Prostate gland (tissue), 2 donors: ENCODE measurements around the gene CYP2C18. TPM values are rescaled to one million over a fixed set of nuclear protein-coding genes. Genes with fewer than 3 reads are reported as not detected.
"Not testable (repeated sequence)": the region's sequence is repeated elsewhere in the genome, so short reads cannot be mapped to it uniquely, and the experiment has no call there.

Experiments used
- DNase-seq: peaks from one replicate; pipeline ENCODE4 v3.0.0-alpha.2; 2019; ENCODE audit warnings: low spot score
- H3K27ac ChIP-seq, 2 donors: fragments of 200-600 bp; sonication (generic); 2 replicates each; pipeline ENCODE4 v1.5.1; 2017 to 2019
- H3K27me3 ChIP-seq: fragments of 200-600 bp; sonication (generic); replicated peaks from 2 replicates; pipeline ENCODE4 v1.5.1; 2019; ENCODE audit not compliant: insufficient read depth
- H3K36me3 ChIP-seq, 2 donors: fragments of 200-600 bp; sonication (generic); 1 replicate in 1 of 2; 2 replicates in 1 of 2; pipeline versions ENCODE4 v1.5.1 to v1.8.1; 2017 to 2019
- H3K4me1 ChIP-seq: fragments of 200-600 bp; sonication (generic); replicated peaks from 2 replicates; pipeline ENCODE4 v1.5.1; 2019
- H3K4me3 ChIP-seq, 2 donors: fragments of 200-600 bp; sonication (generic); 2 replicates each; pipeline ENCODE4 v1.5.1; 2017 to 2019
- H3K9me3 ChIP-seq: fragments of 200-600 bp; sonication (generic); 2 replicates; pipeline ENCODE4 v1.5.1; 2017
- CTCF ChIP-seq, 4 experiments: fragments of 200-600 bp in 2 of 4; fragments of 450-650 bp in 2 of 4; sonication (generic) in 2 of 4; IDR thresholded peaks; 1 replicate in 3 of 4; 2 replicates in 1 of 4; pipeline ENCODE4 v1.5.1; 2016 to 2019; ENCODE audit warnings: antibody characterized with exemption in 4 of 4, mild to moderate bottlenecking in 2 of 4, moderate library complexity in 2 of 4
- POLR2A ChIP-seq: fragments of 450-650 bp; IDR thresholded peaks from one replicate; pipeline ENCODE4 v1.6.1; 2016; ENCODE audit warnings: antibody characterized with exemption, mild to moderate bottlenecking
- POLR2AphosphoS5 ChIP-seq: sonication (generic); formaldehyde crosslinking; IDR thresholded peaks from one replicate; pipeline ENCODE4 v1.6.1; 2017; ENCODE audit warnings: antibody characterized with exemption
- WGBS: methylation state at CpG from one replicate; pipeline ENCODE4 v1.1.5; 2018; 5-methylcytosine and 5-hydroxymethylcytosine counted together
- intact Hi-C: fragments of 100-400 bp; cut with DNase I; formaldehyde crosslinking; loops from one replicate; pipeline ENCODE4 v1.14.2; 2022
- total RNA-seq, 2 donors: library from RNA; depleted of rRNA; stranded (reverse); fragments of >200 nt; gene quantifications; one replicate each; pipeline ENCODE4 v1.1.0, GENCODE V29; 2016

CYP2C18 gene
- not detected for total RNA-seq

- no peak for DNase-seq
- WGBS = 79% methylated on average over 10 of the region's 10 CpGs
- Histone ChIP-seq H3K4me3 (no peak within 1 kb of the TSS), H3K9me3 (no peaks in the 10 kb centered on the region), H3K4me1 (no peaks in the 10 kb centered on the region), H3K36me3 (no peaks in the 10 kb centered on the region), H3K27ac (no peak within 1 kb of the TSS), H3K27me3 (no peaks in the 10 kb centered on the region)
- TF ChIP-seq CTCF (IDR thresholded peaks at IDR 0.05) = no peak
- TF ChIP-seq POLR2A = no peak
- TF ChIP-seq POLR2AphosphoS5 = no peak
- intact Hi-C loops = no loop called here
Measured at GRCh38 chr10:94683214-94684054, at the start of gene CYP2C18. TSS of gene CYP2C18 (plus strand) at chr10:94683729. CDS start at chr10:94683820, 91 bp downstream.

- not testable (repeated sequence) for H3K27ac ChIP-seq, DNase-seq
- WGBS = 100% methylated on average over 4 of the region's 4 CpGs
Measured at GRCh38 chr10:94638097-94638496, 45.4 kb upstream of the CYP2C18 start.

GRCh38 chr10:94639902-94640301, 43.6 kb upstream of the CYP2C18 start:
- intact Hi-C loops = no loop called here
- H3K36me3 ChIP-seq = no peaks in the 10 kb centered on the region
- no peaks in the 10 kb centered on the region for H3K4me1 ChIP-seq
- no peak overlapping the region for H3K27ac ChIP-seq
- H3K9me3 ChIP-seq = no peaks in the 10 kb centered on the region
- WGBS = 82% methylated on average over 8 of the region's 8 CpGs
- H3K4me3 ChIP-seq = no peak overlapping the region
- TF ChIP-seq POLR2A (no peak), CTCF (IDR thresholded peaks at IDR 0.05) (no peak), POLR2AphosphoS5 (no peak)
- no peak for DNase-seq
- H3K27me3 ChIP-seq = no peaks in the 10 kb centered on the region

More at GRCh38 chr10:94638097-94638496, 45.4 kb upstream of the CYP2C18 start:
- H3K4me1 ChIP-seq, H3K27me3 ChIP-seq, H3K36me3 ChIP-seq, H3K4me3 ChIP-seq, intact Hi-C loops, H3K9me3 ChIP-seq: not testable (repeated sequence)

- Histone ChIP-seq H3K27ac (no peak overlapping the region), H3K4me3 (no peak overlapping the region), H3K36me3 (no peaks in the 10 kb centered on the region), H3K4me1 (no peaks in the 10 kb centered on the region), H3K9me3 (no peaks in the 10 kb centered on the region), H3K27me3 (no peaks in the 10 kb centered on the region)
- TF ChIP-seq POLR2AphosphoS5 = no peak
- TF ChIP-seq CTCF (IDR thresholded peaks at IDR 0.05) = no peak
- WGBS = 74% methylated on average over 3 of the region's 3 CpGs
- no peak for DNase-seq
- intact Hi-C loops = no loop called here
Measured at GRCh38 chr10:94640562-94640961, 43.0 kb upstream of the CYP2C18 start.

GRCh38 chr10:94641480-94641879, 42.0 kb upstream of the CYP2C18 start:
- H3K36me3 ChIP-seq = no peaks in the 10 kb centered on the region
- H3K4me1 ChIP-seq = no peaks in the 10 kb centered on the region
- WGBS = 78% methylated on average over 4 of the region's 4 CpGs
- H3K4me3 ChIP-seq = no peak overlapping the region
- H3K27ac ChIP-seq = no peak overlapping the region
- intact Hi-C loops = no loop called here
- no peaks in the 10 kb centered on the region for H3K27me3 ChIP-seq
- no peaks in the 10 kb centered on the region for H3K9me3 ChIP-seq
- DNase-seq = no peak
- TF ChIP-seq POLR2A = no peak
- no peak for TF ChIP-seq CTCF (IDR thresholded peaks at IDR 0.05)
